Measurements from ENCODE around the gene IGLL5.

The IGLL5 gene

GRCh38 chr22:22865311-22866072 is 22.1 kb upstream of the IGLL5 start:
- H3K4me1 ChIP-seq (ENCODE audit: control insufficient read depth in 1 of 2, insufficient read depth in 2 of 2, low read length in 2 of 2), result peaks cover 0 to 4% of the 10 kb centered on the region in 2 donors
- H3K27me3 ChIP-seq (ENCODE audit: low read depth, low read length), result no peaks in the 10 kb centered on the region
- no peaks in the 10 kb centered on the region for H3K9me3 ChIP-seq (ENCODE audit: control insufficient read depth in 1 of 2, low read length in 2 of 2)
- no peaks in the 10 kb centered on the region for H3K36me3 ChIP-seq (ENCODE audit: control insufficient read depth in 1 of 2, insufficient read depth in 2 of 2, low read length in 2 of 2)
- H3K4me3 ChIP-seq (ENCODE audit: low read depth in 1 of 2, low read length in 2 of 2), result no peak overlapping the region
- no peak overlapping the region for H3K27ac ChIP-seq (ENCODE audit: low read length)

GRCh38 chr22:22866381-22867111 is 21.1 kb upstream of the IGLL5 start:
- Histone ChIP-seq H3K27ac (ENCODE audit: low read length) (no peak overlapping the region), H3K4me1 (ENCODE audit: control insufficient read depth in 1 of 2, insufficient read depth in 2 of 2, low read length in 2 of 2) (peaks cover 0 to 4% of the 10 kb centered on the region in 2 donors), H3K4me3 (ENCODE audit: low read depth in 1 of 2, low read length in 2 of 2) (no peak overlapping the region), H3K36me3 (ENCODE audit: control insufficient read depth in 1 of 2, insufficient read depth in 2 of 2, low read length in 2 of 2) (no peaks in the 10 kb centered on the region), H3K9me3 (ENCODE audit: control insufficient read depth in 1 of 2, low read length in 2 of 2) (no peaks in the 10 kb centered on the region), H3K27me3 (ENCODE audit: low read depth, low read length) (no peaks in the 10 kb centered on the region)

- no peak overlapping the region for H3K4me3 ChIP-seq (ENCODE audit: low read depth in 1 of 2, low read length in 2 of 2)
- H3K9me3 ChIP-seq (ENCODE audit: control insufficient read depth in 1 of 2, low read length in 2 of 2), result no peaks in the 10 kb centered on the region
- H3K4me1 ChIP-seq (ENCODE audit: control insufficient read depth in 1 of 2, insufficient read depth in 2 of 2, low read length in 2 of 2), result peaks cover 0 to 4% of the 10 kb centered on the region in 2 donors
- no peaks in the 10 kb centered on the region for H3K27me3 ChIP-seq (ENCODE audit: low read depth, low read length)
- H3K36me3 ChIP-seq (ENCODE audit: control insufficient read depth in 1 of 2, insufficient read depth in 2 of 2, low read length in 2 of 2), result no peaks in the 10 kb centered on the region
- no peak overlapping the region for H3K27ac ChIP-seq (ENCODE audit: low read length)
Observed at GRCh38 chr22:22867996-22868715, 19.5 kb upstream of the IGLL5 start.

GRCh38 chr22:22870577-22871404 is 16.8 kb upstream of the IGLL5 start:
- peaks cover 0 to 4% of the 10 kb centered on the region in 2 donors for H3K4me1 ChIP-seq (ENCODE audit: control insufficient read depth in 1 of 2, insufficient read depth in 2 of 2, low read length in 2 of 2)
- no peak overlapping the region for H3K4me3 ChIP-seq (ENCODE audit: low read depth in 1 of 2, low read length in 2 of 2)
- no peak overlapping the region for H3K27ac ChIP-seq (ENCODE audit: low read length)
- H3K36me3 ChIP-seq (ENCODE audit: control insufficient read depth in 1 of 2, insufficient read depth in 2 of 2, low read length in 2 of 2), result no peaks in the 10 kb centered on the region
- no peaks in the 10 kb centered on the region for H3K27me3 ChIP-seq (ENCODE audit: low read depth, low read length)
- H3K9me3 ChIP-seq (ENCODE audit: control insufficient read depth in 1 of 2, low read length in 2 of 2), result peaks cover 0 to 13% of the 10 kb centered on the region in 2 donors

GRCh38 chr22:22871536-22872278 is 15.9 kb upstream of the IGLL5 start:
- no peaks in the 10 kb centered on the region for H3K4me1 ChIP-seq (ENCODE audit: control insufficient read depth in 1 of 2, insufficient read depth in 2 of 2, low read length in 2 of 2)
- H3K27me3 ChIP-seq (ENCODE audit: low read depth, low read length), result no peaks in the 10 kb centered on the region
- H3K27ac ChIP-seq (ENCODE audit: low read length), result no peak overlapping the region

GRCh38 chr22:22872722-22873708 is 14.6 kb upstream of the IGLL5 start:
- H3K4me3 ChIP-seq (ENCODE audit: low read depth in 1 of 2, low read length in 2 of 2), result no peak overlapping the region
- H3K27me3 ChIP-seq (ENCODE audit: low read depth, low read length), result no peaks in the 10 kb centered on the region
- H3K36me3 ChIP-seq (ENCODE audit: control insufficient read depth in 1 of 2, insufficient read depth in 2 of 2, low read length in 2 of 2), result no peaks in the 10 kb centered on the region
- H3K4me1 ChIP-seq (ENCODE audit: control insufficient read depth in 1 of 2, insufficient read depth in 2 of 2, low read length in 2 of 2), result no peaks in the 10 kb centered on the region
- no peak overlapping the region for H3K27ac ChIP-seq (ENCODE audit: low read length)
- H3K9me3 ChIP-seq (ENCODE audit: control insufficient read depth in 1 of 2, low read length in 2 of 2), result peaks cover 0 to 13% of the 10 kb centered on the region in 2 donors

More at GRCh38 chr22:22871536-22872278, 15.9 kb upstream of the IGLL5 start:
- Histone ChIP-seq H3K9me3 (ENCODE audit: control insufficient read depth in 1 of 2, low read length in 2 of 2) (peaks cover 0 to 13% of the 10 kb centered on the region in 2 donors), H3K36me3 (ENCODE audit: control insufficient read depth in 1 of 2, insufficient read depth in 2 of 2, low read length in 2 of 2) (no peaks in the 10 kb centered on the region), H3K4me3 (ENCODE audit: low read depth in 1 of 2, low read length in 2 of 2) (no peak overlapping the region)

- Histone ChIP-seq H3K4me3 (ENCODE audit: low read depth in 1 of 2, low read length in 2 of 2) (no peak overlapping the region), H3K27me3 (ENCODE audit: low read depth, low read length) (no peaks in the 10 kb centered on the region), H3K4me1 (ENCODE audit: control insufficient read depth in 1 of 2, insufficient read depth in 2 of 2, low read length in 2 of 2) (no peaks in the 10 kb centered on the region), H3K36me3 (ENCODE audit: control insufficient read depth in 1 of 2, insufficient read depth in 2 of 2, low read length in 2 of 2) (no peaks in the 10 kb centered on the region), H3K27ac (ENCODE audit: low read length) (no peak overlapping the region), H3K9me3 (ENCODE audit: control insufficient read depth in 1 of 2, low read length in 2 of 2) (peaks cover 0 to 13% of the 10 kb centered on the region in 2 donors)
Observed at GRCh38 chr22:22877523-22878210, 9.9 kb upstream of the IGLL5 start.

- H3K4me3 ChIP-seq (ENCODE audit: low read depth in 1 of 2, low read length in 2 of 2), result no peak overlapping the region
- H3K36me3 ChIP-seq (ENCODE audit: control insufficient read depth in 1 of 2, insufficient read depth in 2 of 2, low read length in 2 of 2), result no peaks in the 10 kb centered on the region
Observed at GRCh38 chr22:22878211-22878570, 9.4 kb upstream of the IGLL5 start.

GRCh38 chr22:22878801-22879674 is 8.6 kb upstream of the IGLL5 start:
- no peaks in the 10 kb centered on the region for H3K36me3 ChIP-seq (ENCODE audit: control insufficient read depth in 1 of 2, insufficient read depth in 2 of 2, low read length in 2 of 2)

More at GRCh38 chr22:22878211-22878570, 9.4 kb upstream of the IGLL5 start:
- no peak overlapping the region for H3K27ac ChIP-seq (ENCODE audit: low read length)
- H3K9me3 ChIP-seq (ENCODE audit: control insufficient read depth in 1 of 2, low read length in 2 of 2), result peaks cover 0 to 13% of the 10 kb centered on the region in 2 donors
- H3K4me1 ChIP-seq (ENCODE audit: control insufficient read depth in 1 of 2, insufficient read depth in 2 of 2, low read length in 2 of 2), result no peaks in the 10 kb centered on the region
- no peaks in the 10 kb centered on the region for H3K27me3 ChIP-seq (ENCODE audit: low read depth, low read length)

More at GRCh38 chr22:22878801-22879674, 8.6 kb upstream of the IGLL5 start:
- no peaks in the 10 kb centered on the region for H3K4me1 ChIP-seq (ENCODE audit: control insufficient read depth in 1 of 2, insufficient read depth in 2 of 2, low read length in 2 of 2)
- peaks cover 0 to 7% of the 10 kb centered on the region in 2 donors for H3K9me3 ChIP-seq (ENCODE audit: control insufficient read depth in 1 of 2, low read length in 2 of 2)
- no peak overlapping the region for H3K27ac ChIP-seq (ENCODE audit: low read length)
- H3K27me3 ChIP-seq (ENCODE audit: low read depth, low read length), result no peaks in the 10 kb centered on the region
- no peak overlapping the region for H3K4me3 ChIP-seq (ENCODE audit: low read depth in 1 of 2, low read length in 2 of 2)
